Mammary epithelial cell (primary cell): ENCODE data around the gene OOSP4A.

ENCODE experiments used
- CTCF ChIP-seq, 2 donors: IDR thresholded peaks in 1 of 2; conservative IDR thresholded peaks in 1 of 2; 2 replicates each; pipeline ENCODE4 v1.5.1; 2011 to 2012; ENCODE audit warnings: inconsistent platforms in 2 of 2, low read length in 2 of 2, mild to moderate bottlenecking in 2 of 2, control low read depth in 1 of 2, low read depth in 1 of 2; ENCODE audit not compliant: insufficient read depth in 1 of 2; ENCODE audit errors: extremely low read depth in 1 of 2
- EZH2 ChIP-seq: IDR thresholded peaks from 2 replicates; pipeline ENCODE4 v1.6.1; 2012; ENCODE audit warnings: low read length, inconsistent platforms, borderline replicate concordance

- no peak for TF ChIP-seq CTCF (conservative IDR thresholded peaks at IDR 0.05 in 1 of 2, IDR thresholded peaks at IDR 0.05 in 1 of 2; ENCODE audit: extremely low read depth in 1 of 2, insufficient read depth in 1 of 2, low read depth in 1 of 2, low read length in 2 of 2)
- no peak for TF ChIP-seq EZH2
Observed at GRCh38 chr11:59957094-59957493, 6.7 kb upstream of the OOSP4A start.
